Fibroblast of villous mesenchyme (primary cell): Measurements from ENCODE around the gene KRTAP2-4. TPM values are rescaled to one million over a fixed set of nuclear protein-coding genes. Genes with fewer than 3 reads are reported as not detected.
A peak's percentile ranks its signal among the peaks of the same experiment; 100 is the strongest.
"Not testable (repeated sequence)": the region's sequence is repeated elsewhere in the genome, so short reads cannot be mapped to it uniquely, and the experiment has no call there.

Experiments
- DNase-seq: peaks from one replicate; pipeline ENCODE4 v3.0.0-alpha.2; 2010; ENCODE audit warnings: low read depth
- H3K4me3 ChIP-seq: 2 replicates; pipeline ENCODE4 v1.5.1; 2011; ENCODE audit warnings: low read depth, mild to moderate bottlenecking, low read length
- total RNA-seq: library from RNA; depleted of rRNA; stranded (reverse); fragments of >200 nt; gene quantifications from 2 replicates; pipeline ENCODE4 v1.2.3, GENCODE V29; 2012
- TF ChIP-seq, protein P1 (sequence below): IDR thresholded peaks from 2 replicates; pipeline ENCODE4 v1.5.1; 2012; ENCODE audit warnings: low read depth, mild to moderate bottlenecking, low read length; ENCODE audit not compliant: insufficient read depth

Gene KRTAP2-4
- total RNA-seq, 1 donor: not detected

DNA sequence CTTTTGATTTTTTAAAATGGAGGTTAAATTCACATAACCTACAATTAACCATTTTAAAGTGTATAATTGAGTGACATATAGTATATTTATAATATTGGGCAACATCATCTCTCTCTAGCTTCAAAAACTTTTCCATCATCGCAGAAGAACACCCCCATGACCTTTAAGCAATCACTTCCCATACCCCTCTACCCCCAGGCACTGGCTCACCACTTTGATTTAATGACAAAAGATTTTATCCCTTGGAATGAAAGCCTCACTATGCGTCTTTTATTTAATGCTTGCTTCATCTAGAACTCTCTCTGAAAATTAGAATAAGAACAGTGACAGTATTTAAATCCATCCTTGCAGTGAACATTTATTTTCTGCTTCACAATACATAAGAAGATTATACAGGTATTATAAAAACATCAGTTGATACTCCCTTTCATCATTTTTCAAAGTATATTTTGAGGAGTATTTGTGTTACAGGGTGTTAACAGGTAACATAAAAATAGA lies 27.8 kb downstream of the KRTAP2-4 start:
- DNase-seq: no peak
- TF ChIP-seq, protein P1, sequence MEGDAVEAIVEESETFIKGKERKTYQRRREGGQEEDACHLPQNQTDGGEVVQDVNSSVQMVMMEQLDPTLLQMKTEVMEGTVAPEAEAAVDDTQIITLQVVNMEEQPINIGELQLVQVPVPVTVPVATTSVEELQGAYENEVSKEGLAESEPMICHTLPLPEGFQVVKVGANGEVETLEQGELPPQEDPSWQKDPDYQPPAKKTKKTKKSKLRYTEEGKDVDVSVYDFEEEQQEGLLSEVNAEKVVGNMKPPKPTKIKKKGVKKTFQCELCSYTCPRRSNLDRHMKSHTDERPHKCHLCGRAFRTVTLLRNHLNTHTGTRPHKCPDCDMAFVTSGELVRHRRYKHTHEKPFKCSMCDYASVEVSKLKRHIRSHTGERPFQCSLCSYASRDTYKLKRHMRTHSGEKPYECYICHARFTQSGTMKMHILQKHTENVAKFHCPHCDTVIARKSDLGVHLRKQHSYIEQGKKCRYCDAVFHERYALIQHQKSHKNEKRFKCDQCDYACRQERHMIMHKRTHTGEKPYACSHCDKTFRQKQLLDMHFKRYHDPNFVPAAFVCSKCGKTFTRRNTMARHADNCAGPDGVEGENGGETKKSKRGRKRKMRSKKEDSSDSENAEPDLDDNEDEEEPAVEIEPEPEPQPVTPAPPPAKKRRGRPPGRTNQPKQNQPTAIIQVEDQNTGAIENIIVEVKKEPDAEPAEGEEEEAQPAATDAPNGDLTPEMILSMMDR: no peak
- H3K4me3 ChIP-seq: no peak overlapping the region

DNA sequence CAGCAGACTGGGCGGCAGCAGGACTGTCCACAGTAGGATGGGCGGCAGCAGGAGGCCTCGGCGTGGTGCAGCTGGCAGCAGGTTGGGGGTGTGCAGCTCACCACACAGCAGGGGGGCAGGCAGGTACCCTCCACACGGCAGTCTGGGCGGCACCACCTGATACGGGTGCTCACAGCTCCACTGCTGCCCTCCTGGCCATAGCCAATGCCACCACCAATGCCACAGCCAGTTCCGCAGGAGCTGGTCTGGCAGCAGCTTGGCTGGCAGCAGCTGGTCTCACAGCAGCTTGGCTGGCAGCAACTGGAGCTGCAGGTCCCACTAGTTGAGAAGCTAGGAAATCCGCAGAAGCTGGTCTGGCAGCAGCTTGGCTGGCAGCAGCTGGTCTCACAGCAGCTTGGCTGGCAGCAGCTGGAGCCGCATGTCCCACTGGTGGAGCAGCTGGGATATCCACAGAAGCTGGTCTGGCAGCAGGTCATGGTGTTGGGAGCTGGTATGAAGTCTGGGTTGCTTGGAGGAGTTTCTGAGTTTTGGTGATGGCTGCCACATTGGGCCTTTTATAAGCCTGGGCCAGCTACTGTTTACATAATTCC lies 31.2 kb downstream of the KRTAP2-4 start, which contains the start of gene KRTAP1-3:
KRTAP1-3 (minus strand) TSS at position 529 of the 590 bp plus-strand sequence; CDS start at position 476, 53 bp downstream.
- not testable (repeated sequence) for H3K4me3 ChIP-seq, DNase-seq

DNA sequence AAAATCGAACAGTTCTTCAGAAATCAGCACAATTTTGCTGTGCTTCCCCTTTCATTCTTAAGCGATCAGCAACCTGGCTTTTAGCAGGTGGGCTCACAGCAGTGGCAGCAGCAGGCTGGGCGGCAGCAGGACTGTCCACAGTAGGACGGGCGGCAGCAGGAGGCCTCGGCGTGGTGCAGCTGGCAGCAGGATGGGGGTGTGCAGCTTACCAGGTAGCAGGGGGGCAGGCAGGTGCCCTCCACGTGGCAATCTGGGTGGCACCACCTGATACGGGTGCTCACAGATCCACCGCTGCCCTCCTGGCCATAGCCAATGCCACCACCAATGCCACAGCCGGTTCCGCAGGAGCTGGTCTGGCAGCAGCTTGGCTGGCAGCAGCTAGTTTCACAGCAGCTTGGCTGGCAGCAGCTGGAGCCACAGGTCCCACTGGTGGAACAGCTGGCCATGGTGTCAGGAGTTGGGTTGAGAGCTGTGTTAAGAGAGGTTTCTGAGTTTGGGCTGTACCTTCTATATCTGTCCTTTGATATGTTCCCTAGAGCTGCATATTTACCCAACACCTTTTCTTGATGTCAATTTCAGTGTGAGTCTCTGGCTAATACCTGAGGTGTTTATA lies 35.9 kb downstream of the KRTAP2-4 start, which contains the start of gene KRTAP1-4:
KRTAP1-4 (minus strand) TSS at position 563 of the 613 bp plus-strand sequence; CDS start at position 446, 117 bp downstream.
- TF ChIP-seq, protein P1: no peak
- DNase-seq: no peak
- no peak within 1 kb of the TSS for H3K4me3 ChIP-seq

DNA sequence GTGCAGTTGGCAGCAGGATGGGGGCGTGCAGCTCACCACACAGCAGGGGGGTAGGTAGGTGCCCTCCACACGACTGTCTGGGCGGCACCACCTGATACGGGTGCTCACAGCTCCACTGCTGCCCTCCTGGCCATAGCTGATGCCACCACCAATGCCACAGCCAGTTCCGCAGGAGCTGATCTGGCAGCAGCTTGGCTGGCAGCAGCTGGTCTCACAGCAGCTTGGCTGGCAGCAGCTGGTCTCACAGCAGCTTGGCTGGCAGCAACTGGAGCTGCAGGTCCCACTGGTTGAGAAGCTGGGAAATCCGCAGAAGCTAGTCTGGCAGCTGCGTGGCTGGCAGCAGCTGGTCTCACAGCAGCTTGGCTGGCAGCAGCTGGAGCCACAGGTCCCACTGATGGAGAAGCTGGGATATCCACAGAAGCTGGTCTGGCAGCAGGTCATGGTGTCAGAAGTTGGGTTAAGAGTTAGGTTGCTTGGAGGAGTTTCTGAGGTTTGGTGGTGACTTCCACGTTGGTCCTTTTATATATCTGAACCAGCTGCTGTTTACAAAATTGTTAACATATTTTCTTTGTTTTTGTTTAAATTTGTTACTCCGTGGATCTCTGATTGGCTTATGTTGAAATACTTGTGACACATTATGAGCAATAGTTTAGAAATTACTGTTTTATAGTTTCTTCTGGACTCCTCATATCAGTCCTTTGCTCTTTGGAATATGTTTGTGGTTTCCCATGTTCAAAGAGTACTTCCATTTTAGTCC lies 38.8 kb downstream of the KRTAP2-4 start, which contains the start of gene KRTAP1-5:
KRTAP1-5 (minus strand) TSS at position 494 of the 757 bp plus-strand sequence; CDS start at position 441, 53 bp downstream.
- H3K4me3 ChIP-seq: no peak within 1 kb of the TSS
- peak; percentile 92 for DNase-seq
- TF ChIP-seq, protein P1: no peak

DNA sequence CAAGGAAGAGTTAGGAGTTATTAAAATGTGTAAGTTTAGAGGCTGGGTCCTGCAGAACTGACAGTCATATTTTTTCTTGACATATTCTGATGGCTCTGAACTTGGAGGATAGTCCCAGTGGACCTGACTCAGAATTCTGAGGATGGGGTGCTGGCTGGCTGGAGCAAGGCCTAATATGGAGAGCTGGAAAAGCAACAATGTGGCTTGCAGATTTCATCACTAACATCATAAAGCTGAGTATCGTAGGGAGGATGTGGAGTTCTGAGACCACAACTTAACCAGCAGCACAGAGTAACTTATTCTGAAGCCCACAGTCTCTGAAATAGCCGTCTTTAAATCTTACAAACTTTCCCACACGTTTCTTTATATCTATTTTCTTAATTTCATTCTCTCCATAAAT lies 41.0 kb downstream of the KRTAP2-4 start:
- TF ChIP-seq, protein P1: no peak
- H3K4me3 ChIP-seq: no peak overlapping the region
- DNase-seq: peak; percentile 46

DNA sequence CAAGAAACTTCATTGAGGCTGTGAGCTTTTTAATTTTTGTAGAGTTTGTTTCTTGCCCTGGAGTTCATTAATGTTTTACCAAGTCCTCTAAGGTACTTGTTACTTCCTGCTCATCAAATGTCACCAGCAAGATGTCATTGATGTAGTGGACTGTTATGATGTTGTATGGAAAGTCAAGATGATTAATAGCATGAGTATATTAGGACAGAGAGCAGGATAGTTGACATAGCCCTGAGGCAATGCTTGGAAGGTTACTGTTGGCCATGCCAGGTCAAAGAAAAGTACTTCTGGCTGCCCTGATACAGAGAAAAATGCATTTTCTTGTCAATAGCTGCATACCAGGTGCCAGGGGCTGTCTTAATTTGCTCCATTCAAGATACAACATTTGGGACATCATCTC lies 45.3 kb downstream of the KRTAP2-4 start:
- TF ChIP-seq, protein P1: no peak
- no peak for DNase-seq

DNA sequence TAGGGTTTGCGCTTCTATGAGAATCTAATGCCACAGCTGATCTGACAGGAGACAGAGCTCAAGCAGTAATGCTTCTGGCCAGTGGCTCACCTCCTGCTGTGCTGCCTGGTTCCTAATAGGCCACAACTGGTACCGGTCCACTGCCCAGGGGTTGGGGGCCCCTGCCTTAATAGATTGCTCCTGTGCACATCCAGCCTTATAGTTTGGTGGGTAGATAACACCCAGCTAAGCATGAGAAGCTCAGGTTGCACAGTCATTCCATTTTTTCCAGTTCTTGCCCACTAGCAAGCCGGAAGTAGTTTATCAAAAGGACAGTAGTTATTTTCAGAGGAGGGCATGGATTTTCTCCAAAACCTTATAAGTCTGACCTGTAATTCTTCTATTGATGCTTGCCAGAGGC lies 46.3 kb downstream of the KRTAP2-4 start:
- DNase-seq: no peak
- TF ChIP-seq, protein P1: no peak
- H3K4me3 ChIP-seq: no peak overlapping the region

More for the DNA sequence above, 45.3 kb downstream of the KRTAP2-4 start:
- H3K4me3 ChIP-seq: no peak overlapping the region
